ENCODE measurements around the gene SLC38A2. TPM values are rescaled to one million over a fixed set of nuclear protein-coding genes. Genes with fewer than 3 reads are reported as not detected.

The SLC38A2 gene
- total and polyA plus RNA-seq, 2 donors (not counting 1 experiment from before 2014, with no cell fraction given): 61.6 to 202 TPM

DNA sequence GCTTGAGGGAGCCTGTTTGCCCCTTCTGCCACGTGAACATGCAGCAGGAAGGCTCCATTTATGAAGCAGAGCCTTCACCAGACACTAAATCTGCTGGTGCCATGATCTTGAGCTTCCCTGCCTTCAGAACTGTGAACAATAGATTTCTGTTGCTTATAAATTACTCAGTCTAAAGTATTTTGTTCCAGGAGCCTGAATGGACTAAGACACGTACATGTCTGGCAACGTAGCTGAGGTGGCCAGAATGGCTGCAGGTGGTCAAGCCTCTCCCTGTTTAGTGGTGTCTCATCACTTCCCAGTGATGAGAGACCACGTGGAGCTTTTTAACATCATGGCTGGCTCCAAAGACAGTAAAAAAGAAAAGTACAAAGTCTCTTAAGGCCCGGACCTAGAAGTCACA is 32.2 kb upstream of the SLC38A2 start:
- Histone ChIP-seq H2AFZ (ENCODE audit: insufficient read depth, low read depth, low read length, poor library complexity, severe bottlenecking) (no peak overlapping the region), H3K36me3 (replicated peaks in 1 of 2; ENCODE audit: control extremely low read depth in 1 of 2, control insufficient read depth in 1 of 2, extremely low read depth in 1 of 2, insufficient read depth in 2 of 2, low read length in 1 of 2) (no peaks in the 10 kb centered on the region), H3K9ac (ENCODE audit: low read length) (no peak overlapping the region), H3K9me3 (ENCODE audit: control extremely low read depth in 1 of 3, control insufficient read depth in 2 of 3, insufficient read depth in 1 of 3, low read length in 2 of 3) (no peaks in the 10 kb centered on the region), H3K27ac (ENCODE audit: low read length in 2 of 2) (no peak overlapping the region), H4K20me1 (ENCODE audit: control insufficient read depth, insufficient read depth, low read length, poor library complexity, severe bottlenecking) (no peaks in the 10 kb centered on the region), H3K79me2 (ENCODE audit: control insufficient read depth, insufficient read depth, low read length) (peaks cover 11% of the 10 kb centered on the region), H3K4me1 (ENCODE audit: control insufficient read depth in 2 of 2, insufficient read depth in 2 of 2, low read length in 2 of 2) (peaks cover 20 to 26% of the 10 kb centered on the region in 2 donors), H3K27me3 (replicated peaks in 1 of 4; ENCODE audit: control extremely low read depth in 1 of 4, control insufficient read depth in 3 of 4, insufficient read depth in 4 of 4, low read length in 3 of 4) (no peaks in the 10 kb centered on the region), H3K4me3 (ENCODE audit: control extremely low read depth in 1 of 5, extremely low read depth in 1 of 5, insufficient read depth in 1 of 5, low read depth in 2 of 5, low read length in 4 of 5) (no peak overlapping the region), H3K4me2 (replicated peaks; ENCODE audit: low read depth, low read length, poor library complexity, severe bottlenecking) (peak overlapping the region; percentile 32)
- Mint-ChIP-seq H3K4me1 (peaks cover 40% of the 10 kb centered on the region), H3K27me3 (no peaks in the 10 kb centered on the region), H3K4me3 (peak overlapping the region; percentile 48), H3K27ac (peak overlapping the region; percentile 50), H3K9me3 (ENCODE audit: insufficient read depth) (peaks cover 2% of the 10 kb centered on the region)
- intact Hi-C loops (cut with micrococcal nuclease): loop anchor here (1.0 kb wide), 1 partner anchor 33 kb away; no protein-coding TSS in a partner anchor
- CTCF ChIA-PET: no interaction called here
- POLR2A ChIA-PET: no interaction called here
- no peak for ATAC-seq (ENCODE audit: low read depth)
- TF ChIP-seq EZH2 (IDR thresholded peaks at IDR 0.05; ENCODE audit: borderline replicate concordance, insufficient read depth, low read depth, low read length, poor library complexity, severe bottlenecking): no peak
- TF ChIP-seq CTCF (IDR thresholded peaks at IDR 0.05): no peak
- no peak for DNase-seq
- WGBS (ENCODE audit: insufficient coverage): 91% methylated on average over 4 of the region's 5 CpGs

DNA sequence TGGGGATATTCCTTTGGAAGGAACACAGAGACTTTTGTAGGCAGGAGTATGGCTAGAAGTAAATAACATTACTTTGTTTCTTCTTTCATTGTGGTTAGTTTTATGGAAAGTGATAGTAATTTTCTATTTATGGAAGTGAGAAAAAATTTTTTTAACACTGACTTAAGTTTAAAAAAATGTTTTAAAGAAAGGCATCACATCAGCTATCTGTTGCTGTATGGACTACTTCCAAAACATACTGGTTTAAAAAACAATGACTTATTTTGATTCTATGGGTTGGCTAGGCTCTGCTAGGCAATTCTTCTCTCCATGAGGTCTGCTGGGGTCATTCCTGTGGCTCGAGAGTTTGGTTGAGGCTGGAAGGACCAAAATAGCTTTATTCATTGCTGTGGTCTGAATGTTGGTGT is 31.7 kb upstream of the SLC38A2 start:
- ChIA-PET POLR2A (no interaction called here), CTCF (interaction anchor here (0.6 kb wide), 1 partner anchor 659 kb away, joined by 3 read pairs; no protein-coding TSS in a partner anchor)
- no peak overlapping the region for H3K4me3 ChIP-seq (ENCODE audit: control extremely low read depth in 1 of 5, extremely low read depth in 1 of 5, insufficient read depth in 1 of 5, low read depth in 2 of 5, low read length in 4 of 5)
- TF ChIP-seq CTCF (IDR thresholded peaks at IDR 0.05): no peak
- TF ChIP-seq EZH2 (IDR thresholded peaks at IDR 0.05; ENCODE audit: borderline replicate concordance, insufficient read depth, low read depth, low read length, poor library complexity, severe bottlenecking): no peak
- no CpG with 5 or more reads among the region's 1 CpG for WGBS (ENCODE audit: insufficient coverage)
- Mint-ChIP-seq H3K9me3 (ENCODE audit: insufficient read depth) (peaks cover 3% of the 10 kb centered on the region), H3K27ac (peak overlapping the region; percentile 50), H3K27me3 (no peaks in the 10 kb centered on the region), H3K4me1 (peaks cover 45% of the 10 kb centered on the region), H3K4me3 (peak overlapping the region; percentile 48)
- no peaks in the 10 kb centered on the region for H3K9me3 ChIP-seq (ENCODE audit: control extremely low read depth in 1 of 3, control insufficient read depth in 2 of 3, insufficient read depth in 1 of 3, low read length in 2 of 3)
- peaks cover 8% of the 10 kb centered on the region for H3K79me2 ChIP-seq (ENCODE audit: control insufficient read depth, insufficient read depth, low read length)
- DNase-seq: no peak
- no peak for ATAC-seq (ENCODE audit: low read depth)
- H2AFZ ChIP-seq (ENCODE audit: insufficient read depth, low read depth, low read length, poor library complexity, severe bottlenecking): no peak overlapping the region
- H3K36me3 ChIP-seq (replicated peaks in 1 of 2; ENCODE audit: control extremely low read depth in 1 of 2, control insufficient read depth in 1 of 2, extremely low read depth in 1 of 2, insufficient read depth in 2 of 2, low read length in 1 of 2): no peaks in the 10 kb centered on the region
- H4K20me1 ChIP-seq (ENCODE audit: control insufficient read depth, insufficient read depth, low read length, poor library complexity, severe bottlenecking): no peaks in the 10 kb centered on the region
- H3K27ac ChIP-seq (ENCODE audit: low read length in 2 of 2): no peak overlapping the region
- H3K27me3 ChIP-seq (replicated peaks in 1 of 4; ENCODE audit: control extremely low read depth in 1 of 4, control insufficient read depth in 3 of 4, insufficient read depth in 4 of 4, low read length in 3 of 4): no peaks in the 10 kb centered on the region
- peaks cover 20 to 26% of the 10 kb centered on the region in 2 donors for H3K4me1 ChIP-seq (ENCODE audit: control insufficient read depth in 2 of 2, insufficient read depth in 2 of 2, low read length in 2 of 2)
- peak overlapping the region; percentile 8 for H3K9ac ChIP-seq (ENCODE audit: low read length)
- peak overlapping the region; percentile 32 for H3K4me2 ChIP-seq (replicated peaks; ENCODE audit: low read depth, low read length, poor library complexity, severe bottlenecking)
- intact Hi-C loops (cut with micrococcal nuclease): loop anchor here (1.0 kb wide), 1 partner anchor 33 kb away; no protein-coding TSS in a partner anchor
